ENCODE measurements around the gene TRIM15.

Gene TRIM15

GRCh38 chr6:30207619-30208295 lies 44.4 kb downstream of the TRIM15 start:
- H3K9ac ChIP-seq (ENCODE audit: low read depth, low read length, poor library complexity): no peak overlapping the region
- no peaks in the 10 kb centered on the region for H3K9me3 ChIP-seq (replicated peaks in 1 of 2; ENCODE audit: control insufficient read depth in 2 of 2, insufficient read depth in 1 of 2, low read depth in 1 of 2, low read length in 2 of 2)
- no peak overlapping the region for H2AFZ ChIP-seq (ENCODE audit: low read length)
- H3K79me1 ChIP-seq (ENCODE audit: low read depth, low read length): no peaks in the 10 kb centered on the region
- H3K27me3 ChIP-seq (ENCODE audit: control insufficient read depth in 3 of 3, insufficient read depth in 3 of 3, low read depth in 1 of 3, low read length in 3 of 3): no peaks in the 10 kb centered on the region
- no peak overlapping the region for H3K23ac ChIP-seq (ENCODE audit: low read depth, low read length, poor library complexity)
- no peak overlapping the region for H3K4ac ChIP-seq (ENCODE audit: low read length)
- H3K14ac ChIP-seq (ENCODE audit: low read length): no peak overlapping the region
- H2BK5ac ChIP-seq (ENCODE audit: low read length): no peak overlapping the region
- H2BK12ac ChIP-seq (ENCODE audit: low read length): no peak overlapping the region
- WGBS, 2 donors (ENCODE audit: extremely low coverage in 2 of 2, insufficient read length in 2 of 2, insufficient replicate concordance in 1 of 2): no CpG with 5 or more reads among the region's 4 CpGs
- H2BK120ac ChIP-seq (ENCODE audit: low read depth, low read length): no peak overlapping the region
- no peak overlapping the region for H3K4me3 ChIP-seq (ENCODE audit: low read length in 2 of 2)
- H2AK5ac ChIP-seq (ENCODE audit: low read depth, low read length): no peak overlapping the region
- no peak overlapping the region for H2BK15ac ChIP-seq (ENCODE audit: low read length)
- peaks cover 0 to 46% of the 10 kb centered on the region in 2 donors for H3K36me3 ChIP-seq (replicated peaks in 1 of 2; ENCODE audit: control insufficient read depth in 2 of 2, insufficient read depth in 2 of 2, low read length in 2 of 2)
- H4K91ac ChIP-seq (ENCODE audit: low read depth, low read length, poor library complexity): no peak overlapping the region
- DNase-seq (ENCODE audit: low spot score): no peak
- peaks cover 13 to 30% of the 10 kb centered on the region in 2 donors for H3K4me1 ChIP-seq (ENCODE audit: control insufficient read depth in 2 of 2, insufficient read depth in 1 of 2, low read depth in 1 of 2, low read length in 2 of 2)
- no peak overlapping the region for H3K18ac ChIP-seq (ENCODE audit: low read length)
- H4K8ac ChIP-seq (ENCODE audit: low read depth, low read length): no peak overlapping the region
- H3K4me2 ChIP-seq (ENCODE audit: insufficient read depth, low read length, poor library complexity, severe bottlenecking): no peak overlapping the region
- no peak overlapping the region for H3K27ac ChIP-seq (replicated peaks; ENCODE audit: low read length)

DNA sequence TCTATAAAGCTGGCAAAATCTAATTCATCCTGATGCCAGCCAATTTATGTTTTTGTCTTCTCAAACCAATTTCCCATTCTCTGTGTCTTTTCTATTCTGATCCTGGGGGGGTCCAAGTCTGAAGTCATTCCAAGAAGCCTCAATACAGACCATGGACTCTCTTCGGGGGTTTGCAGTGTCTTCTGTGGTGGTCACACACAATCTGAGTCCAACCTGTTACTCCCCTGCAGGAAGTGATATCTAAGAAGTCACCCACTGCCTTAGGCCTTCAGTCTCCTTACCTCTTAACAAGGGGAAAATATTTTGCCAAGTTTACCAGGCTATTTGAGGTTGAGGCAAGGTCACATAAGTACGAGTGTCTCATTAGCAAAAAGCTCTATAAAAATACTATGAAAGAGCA lies 48.0 kb downstream of the TRIM15 start:
- Histone ChIP-seq H2AFZ (ENCODE audit: low read length) (no peak overlapping the region), H3K23ac (ENCODE audit: low read depth, low read length, poor library complexity) (no peak overlapping the region), H3K9ac (ENCODE audit: low read depth, low read length, poor library complexity) (no peak overlapping the region), H3K9me3 (replicated peaks in 1 of 2; ENCODE audit: control insufficient read depth in 2 of 2, insufficient read depth in 1 of 2, low read depth in 1 of 2, low read length in 2 of 2) (no peaks in the 10 kb centered on the region), H3K14ac (ENCODE audit: low read length) (no peak overlapping the region), H3K27ac (replicated peaks; ENCODE audit: low read length) (no peak overlapping the region), H2BK5ac (ENCODE audit: low read length) (no peak overlapping the region), H3K4me3 (ENCODE audit: low read length in 2 of 2) (peak overlapping the region in 1 of 2 donors; percentile 89), H3K4me2 (ENCODE audit: insufficient read depth, low read length, poor library complexity, severe bottlenecking) (no peak overlapping the region), H4K91ac (ENCODE audit: low read depth, low read length, poor library complexity) (no peak overlapping the region), H2AK5ac (ENCODE audit: low read depth, low read length) (no peak overlapping the region), H3K4ac (ENCODE audit: low read length) (no peak overlapping the region), H2BK12ac (ENCODE audit: low read length) (no peak overlapping the region), H3K4me1 (ENCODE audit: control insufficient read depth in 2 of 2, insufficient read depth in 1 of 2, low read depth in 1 of 2, low read length in 2 of 2) (peaks cover 17 to 30% of the 10 kb centered on the region in 2 donors), H2BK15ac (ENCODE audit: low read length) (no peak overlapping the region), H4K8ac (ENCODE audit: low read depth, low read length) (no peak overlapping the region), H3K18ac (ENCODE audit: low read length) (no peak overlapping the region), H3K36me3 (replicated peaks in 1 of 2; ENCODE audit: control insufficient read depth in 2 of 2, insufficient read depth in 2 of 2, low read length in 2 of 2) (peaks cover 0 to 30% of the 10 kb centered on the region in 2 donors), H3K27me3 (ENCODE audit: control insufficient read depth in 3 of 3, insufficient read depth in 3 of 3, low read depth in 1 of 3, low read length in 3 of 3) (no peaks in the 10 kb centered on the region), H2BK120ac (ENCODE audit: low read depth, low read length) (no peak overlapping the region), H3K79me1 (ENCODE audit: low read depth, low read length) (no peaks in the 10 kb centered on the region)
- no peak for DNase-seq (ENCODE audit: low spot score)
- WGBS, 2 donors (ENCODE audit: extremely low coverage in 2 of 2, insufficient read length in 2 of 2, insufficient replicate concordance in 1 of 2): no CpG with 5 or more reads among the region's 2 CpGs

GRCh38 chr6:30211899-30212298 lies 48.6 kb downstream of the TRIM15 start:
- Histone ChIP-seq H3K36me3 (replicated peaks in 1 of 2; ENCODE audit: control insufficient read depth in 2 of 2, insufficient read depth in 2 of 2, low read length in 2 of 2) (peaks cover 0 to 28% of the 10 kb centered on the region in 2 donors), H2AK5ac (ENCODE audit: low read depth, low read length) (no peak overlapping the region)

GRCh38 chr6:30212865-30213666 lies 49.7 kb downstream of the TRIM15 start, which contains the start of gene TRIM26:
Gene TRIM26, minus strand, starts transcription at chr6:30213406. Its CDS starts 14,303 bp downstream, at chr6:30199103.
- no peak within 1 kb of the TSS for H2BK12ac ChIP-seq (ENCODE audit: low read length)
- peak; percentile 93 for DNase-seq (ENCODE audit: low spot score)
- peaks cover 0 to 22% of the 10 kb centered on the region in 2 donors for H3K36me3 ChIP-seq (replicated peaks in 1 of 2; ENCODE audit: control insufficient read depth in 2 of 2, insufficient read depth in 2 of 2, low read length in 2 of 2)

More at GRCh38 chr6:30211899-30212298, 48.6 kb downstream of the TRIM15 start:
- no peak overlapping the region for H3K9ac ChIP-seq (ENCODE audit: low read depth, low read length, poor library complexity)
- no peak overlapping the region for H3K27ac ChIP-seq (replicated peaks; ENCODE audit: low read length)
- no peak overlapping the region for H4K91ac ChIP-seq (ENCODE audit: low read depth, low read length, poor library complexity)
- DNase-seq (ENCODE audit: low spot score): no peak
- no peak overlapping the region for H2BK15ac ChIP-seq (ENCODE audit: low read length)
- H4K8ac ChIP-seq (ENCODE audit: low read depth, low read length): no peak overlapping the region
- H3K27me3 ChIP-seq (ENCODE audit: control insufficient read depth in 3 of 3, insufficient read depth in 3 of 3, low read depth in 1 of 3, low read length in 3 of 3): no peaks in the 10 kb centered on the region
- peaks cover 15 to 30% of the 10 kb centered on the region in 2 donors for H3K4me1 ChIP-seq (ENCODE audit: control insufficient read depth in 2 of 2, insufficient read depth in 1 of 2, low read depth in 1 of 2, low read length in 2 of 2)
- H2BK12ac ChIP-seq (ENCODE audit: low read length): no peak overlapping the region
- H2BK5ac ChIP-seq (ENCODE audit: low read length): no peak overlapping the region
- H2AFZ ChIP-seq (ENCODE audit: low read length): no peak overlapping the region
- H3K18ac ChIP-seq (ENCODE audit: low read length): no peak overlapping the region
- no peak overlapping the region for H3K14ac ChIP-seq (ENCODE audit: low read length)
- H3K4me3 ChIP-seq (ENCODE audit: low read length in 2 of 2): peak overlapping the region in 1 of 2 donors; percentile 89
- no peak overlapping the region for H3K4ac ChIP-seq (ENCODE audit: low read length)
- H3K4me2 ChIP-seq (ENCODE audit: insufficient read depth, low read length, poor library complexity, severe bottlenecking): no peak overlapping the region
- WGBS, 2 donors (ENCODE audit: extremely low coverage in 2 of 2, insufficient read length in 2 of 2, insufficient replicate concordance in 1 of 2): no CpG with 5 or more reads among the region's 3 CpGs
- no peaks in the 10 kb centered on the region for H3K79me1 ChIP-seq (ENCODE audit: low read depth, low read length)
- no peak overlapping the region for H2BK120ac ChIP-seq (ENCODE audit: low read depth, low read length)
- H3K23ac ChIP-seq (ENCODE audit: low read depth, low read length, poor library complexity): no peak overlapping the region
- no peaks in the 10 kb centered on the region for H3K9me3 ChIP-seq (replicated peaks in 1 of 2; ENCODE audit: control insufficient read depth in 2 of 2, insufficient read depth in 1 of 2, low read depth in 1 of 2, low read length in 2 of 2)

More at GRCh38 chr6:30212865-30213666, 49.7 kb downstream of the TRIM15 start, which contains the start of gene TRIM26:
- peak within 1 kb of the TSS; percentile 89 to 94 for H3K4me3 ChIP-seq (ENCODE audit: low read length in 2 of 2)
- H4K8ac ChIP-seq (ENCODE audit: low read depth, low read length): peak within 1 kb of the TSS; percentile 53
- H3K18ac ChIP-seq (ENCODE audit: low read length): peak within 1 kb of the TSS; percentile 92
- H3K27me3 ChIP-seq (ENCODE audit: control insufficient read depth in 3 of 3, insufficient read depth in 3 of 3, low read depth in 1 of 3, low read length in 3 of 3): no peaks in the 10 kb centered on the region
- no peaks in the 10 kb centered on the region for H3K79me1 ChIP-seq (ENCODE audit: low read depth, low read length)
- no peak within 1 kb of the TSS for H2AK5ac ChIP-seq (ENCODE audit: low read depth, low read length)
- no peak within 1 kb of the TSS for H4K91ac ChIP-seq (ENCODE audit: low read depth, low read length, poor library complexity)
- no peak within 1 kb of the TSS for H2BK5ac ChIP-seq (ENCODE audit: low read length)
- peak within 1 kb of the TSS; percentile 83 for H3K23ac ChIP-seq (ENCODE audit: low read depth, low read length, poor library complexity)
- H3K4ac ChIP-seq (ENCODE audit: low read length): no peak within 1 kb of the TSS
- peaks cover 5 to 23% of the 10 kb centered on the region in 2 donors for H3K4me1 ChIP-seq (ENCODE audit: control insufficient read depth in 2 of 2, insufficient read depth in 1 of 2, low read depth in 1 of 2, low read length in 2 of 2)
- H3K4me2 ChIP-seq (ENCODE audit: insufficient read depth, low read length, poor library complexity, severe bottlenecking): peak within 1 kb of the TSS; percentile 77
- peak within 1 kb of the TSS; percentile 95 for H2AFZ ChIP-seq (ENCODE audit: low read length)
- peak within 1 kb of the TSS; percentile 90 for H3K9ac ChIP-seq (ENCODE audit: low read depth, low read length, poor library complexity)
- peak within 1 kb of the TSS; percentile 35 for H2BK15ac ChIP-seq (ENCODE audit: low read length)
- H3K27ac ChIP-seq (replicated peaks; ENCODE audit: low read length): peak within 1 kb of the TSS; percentile 58
- H3K14ac ChIP-seq (ENCODE audit: low read length): no peak within 1 kb of the TSS
- H3K9me3 ChIP-seq (replicated peaks in 1 of 2; ENCODE audit: control insufficient read depth in 2 of 2, insufficient read depth in 1 of 2, low read depth in 1 of 2, low read length in 2 of 2): no peaks in the 10 kb centered on the region
- H2BK120ac ChIP-seq (ENCODE audit: low read depth, low read length): no peak within 1 kb of the TSS
- WGBS, 2 donors (ENCODE audit: extremely low coverage in 2 of 2, insufficient read length in 2 of 2, insufficient replicate concordance in 1 of 2): no CpG with 5 or more reads among the region's 59 CpGs

Measured in neuronal stem cell (in vitro differentiated cells).